Inferior parietal cortex (tissue), 1 donor: ENCODE data around the gene ARHGEF25.
"Not testable (repeated sequence)": the region's sequence is repeated elsewhere in the genome, so short reads cannot be mapped to it uniquely, and the experiment has no call there.

ENCODE experiments used
- DNase-seq: peaks from one replicate; pipeline ENCODE4 v3.0.0-alpha.2; 2016; ENCODE audit errors: extremely low spot score

Gene ARHGEF25

DNA sequence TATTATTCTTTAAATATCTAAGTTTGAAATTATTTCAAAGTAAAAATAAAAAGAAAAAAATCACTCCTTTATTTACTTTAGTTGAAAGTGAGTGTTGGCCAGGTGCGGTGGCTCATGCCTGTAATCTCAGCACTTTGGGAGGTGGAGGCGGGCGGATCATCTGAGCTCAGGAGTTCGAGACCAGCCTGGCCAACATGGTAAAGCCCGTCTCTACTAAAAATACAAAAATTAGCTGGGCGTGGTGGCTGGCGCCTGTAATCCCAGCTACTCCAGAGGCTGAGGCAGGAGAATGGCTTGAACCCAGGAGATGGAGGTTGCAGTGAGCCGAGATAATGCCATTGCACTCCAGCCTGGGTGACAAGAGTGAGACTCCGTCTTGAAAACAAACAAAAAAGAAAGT, 25.5 kb downstream of the ARHGEF25 start:
- DNase-seq = not testable (repeated sequence)

DNA sequence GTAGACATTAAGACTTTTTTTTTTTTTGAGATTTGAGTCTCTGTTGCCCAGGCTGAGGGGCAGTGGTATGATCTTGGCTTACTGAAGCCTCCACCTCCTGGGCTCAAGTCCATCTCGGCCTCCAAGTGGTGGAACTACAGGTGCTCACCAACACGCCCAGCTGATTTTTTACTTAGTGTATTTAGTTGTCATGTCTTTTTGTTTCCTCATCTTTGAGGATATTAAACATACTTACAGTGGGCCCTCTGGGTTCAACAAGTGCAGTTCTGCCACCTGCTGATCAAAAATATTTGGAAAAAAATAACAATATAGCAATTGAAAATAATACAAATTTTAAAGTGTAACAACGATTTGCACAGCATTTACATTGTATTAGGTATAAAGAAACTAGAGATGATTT, 26.1 kb downstream of the ARHGEF25 start:
- DNase-seq = no peak

DNA sequence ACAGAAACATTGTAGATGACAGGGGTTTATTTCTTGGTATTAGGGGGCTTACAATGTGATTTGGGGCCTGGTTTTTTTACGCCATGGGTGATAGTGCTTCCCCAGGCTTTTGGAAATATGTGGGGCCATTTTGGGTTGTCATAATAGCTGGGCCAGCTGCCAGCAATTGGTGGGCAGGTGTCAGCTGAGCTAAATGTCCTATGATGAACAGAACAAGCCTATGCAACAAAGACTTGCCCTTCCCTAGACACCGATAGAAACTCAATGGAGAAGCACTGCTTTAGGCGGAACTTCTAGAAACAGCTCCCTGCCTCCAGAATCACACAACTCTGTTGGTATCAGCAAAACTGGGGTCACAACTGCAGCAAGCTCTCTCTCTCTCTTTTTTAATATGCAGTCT, 26.9 kb downstream of the ARHGEF25 start:
- no peak for DNase-seq

DNA sequence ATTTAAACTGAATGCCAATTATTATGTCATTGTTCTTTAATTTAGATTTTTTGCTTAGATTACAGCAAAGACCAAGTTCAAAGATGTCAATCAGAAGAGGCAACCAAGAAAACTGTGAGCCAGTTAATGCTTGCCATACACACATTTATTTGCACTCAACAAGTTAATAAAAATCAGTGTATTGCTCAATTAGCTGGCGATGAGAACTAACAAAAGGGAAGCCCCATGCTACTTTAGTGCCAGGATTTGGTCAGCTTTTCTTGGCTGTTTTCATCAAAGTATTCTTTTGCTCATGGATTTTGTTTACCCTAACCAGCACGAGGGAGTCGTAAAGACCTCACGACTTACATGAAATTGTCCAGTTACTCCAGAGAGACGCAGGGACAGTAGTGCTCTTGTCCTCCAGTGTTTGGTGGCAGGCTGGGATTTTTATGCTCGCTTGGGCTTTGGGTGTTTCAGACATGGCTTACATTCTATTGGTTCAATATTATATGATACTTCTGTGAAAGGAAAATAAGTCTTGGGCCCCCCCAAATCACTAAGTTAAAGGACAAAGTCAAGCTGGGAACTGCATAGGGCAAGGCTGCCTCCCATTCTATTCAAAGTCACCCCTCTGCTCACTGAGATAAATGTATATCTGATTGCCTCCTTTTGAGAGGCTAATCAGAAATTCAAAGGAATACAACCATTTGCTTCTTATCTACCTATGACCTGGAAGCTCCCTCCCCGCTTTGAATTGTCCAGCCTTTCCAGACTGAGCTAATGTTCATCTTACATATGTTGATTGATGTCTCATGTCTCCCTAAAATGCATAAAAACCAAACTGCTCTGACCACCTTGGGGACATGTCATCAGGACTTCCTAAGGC, 29.2 kb downstream of the ARHGEF25 start:
- no peak for DNase-seq

DNA sequence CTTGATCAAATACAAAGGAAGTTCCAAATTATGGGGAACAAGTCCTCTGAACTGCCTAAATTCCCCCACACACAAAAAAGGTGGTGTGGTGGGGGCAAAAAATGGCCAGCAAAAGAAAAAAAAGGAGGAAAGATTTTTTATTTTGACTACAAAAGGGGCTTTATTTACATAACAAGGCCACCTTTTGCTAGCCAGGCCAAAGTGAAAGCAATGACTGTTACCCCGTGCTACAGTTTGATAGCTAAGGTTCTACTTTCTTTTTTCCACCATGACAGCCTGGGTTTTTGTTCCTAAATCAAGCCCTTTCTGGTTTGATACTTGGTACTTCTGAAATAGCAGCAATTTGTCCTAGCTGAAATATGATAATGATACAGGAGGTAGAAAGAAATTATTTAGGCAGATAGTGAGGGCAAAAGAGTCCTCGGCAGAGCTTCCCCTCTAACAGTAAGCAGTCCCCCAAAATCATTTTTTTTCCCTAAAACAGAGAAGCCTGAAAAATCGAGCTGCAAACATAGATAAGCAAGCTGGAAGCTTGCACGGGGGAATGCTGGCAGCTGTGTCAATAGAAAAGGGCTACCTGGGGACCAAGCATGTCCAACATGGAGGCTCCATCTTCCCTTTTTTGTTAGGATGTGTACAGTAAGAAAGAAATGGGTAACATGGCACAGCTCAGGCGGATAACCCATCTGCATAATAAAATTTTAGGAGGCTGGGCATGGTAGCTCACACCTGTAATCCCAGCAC, 30.6 kb downstream of the ARHGEF25 start:
- DNase-seq = no peak

DNA sequence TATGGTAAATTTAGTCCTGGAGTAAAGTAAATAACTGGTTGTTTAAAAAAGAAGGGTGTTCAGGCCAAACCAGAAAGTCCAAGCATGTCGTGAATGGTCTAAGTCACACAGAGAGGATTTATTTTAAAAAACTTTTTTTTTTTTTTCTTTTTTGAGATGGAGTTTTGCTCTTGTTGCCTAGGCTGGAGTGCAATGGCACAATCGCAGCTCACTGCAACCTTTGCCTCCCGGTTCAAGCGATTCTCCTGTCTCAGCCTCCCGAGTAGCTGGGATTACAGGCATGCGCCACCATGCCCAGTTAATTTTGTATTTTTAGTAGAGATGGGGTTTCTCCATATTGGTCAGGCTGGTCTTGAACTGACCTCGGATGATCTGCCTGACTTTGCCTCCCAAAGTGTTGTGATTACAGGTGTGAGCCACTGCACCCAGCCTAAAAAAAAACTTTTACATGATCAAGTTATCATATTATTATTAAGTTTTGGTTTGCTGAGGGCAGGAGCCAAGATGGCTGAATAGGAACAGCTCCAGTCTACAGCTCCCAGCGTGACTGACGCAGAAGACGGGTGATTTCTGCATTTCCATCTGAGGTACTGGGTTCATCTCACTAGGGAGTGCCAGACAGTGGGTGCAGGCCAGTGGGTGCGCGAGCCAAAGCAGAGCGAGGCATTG, 34.9 kb downstream of the ARHGEF25 start:
- not testable (repeated sequence) for DNase-seq

DNA sequence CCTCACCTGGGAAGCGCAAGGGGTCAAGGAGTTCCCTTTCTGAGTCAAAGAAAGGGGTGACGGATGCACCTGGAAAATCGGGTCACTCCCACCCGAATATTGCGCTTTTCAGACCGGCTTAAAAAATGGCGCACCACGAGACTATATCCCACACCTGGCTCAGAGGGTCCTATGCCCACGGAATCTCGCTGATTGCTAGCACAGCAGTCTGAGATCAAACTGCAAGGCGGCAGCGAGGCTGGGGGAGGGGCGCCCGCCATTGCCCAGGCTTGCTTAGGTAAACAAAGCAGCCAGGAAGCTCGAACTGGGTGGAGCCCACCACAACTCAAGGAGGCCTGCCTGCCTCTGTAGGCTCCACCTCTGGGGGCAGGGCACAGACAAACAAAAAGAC, 35.4 kb downstream of the ARHGEF25 start:
- DNase-seq = not testable (repeated sequence)

DNA sequence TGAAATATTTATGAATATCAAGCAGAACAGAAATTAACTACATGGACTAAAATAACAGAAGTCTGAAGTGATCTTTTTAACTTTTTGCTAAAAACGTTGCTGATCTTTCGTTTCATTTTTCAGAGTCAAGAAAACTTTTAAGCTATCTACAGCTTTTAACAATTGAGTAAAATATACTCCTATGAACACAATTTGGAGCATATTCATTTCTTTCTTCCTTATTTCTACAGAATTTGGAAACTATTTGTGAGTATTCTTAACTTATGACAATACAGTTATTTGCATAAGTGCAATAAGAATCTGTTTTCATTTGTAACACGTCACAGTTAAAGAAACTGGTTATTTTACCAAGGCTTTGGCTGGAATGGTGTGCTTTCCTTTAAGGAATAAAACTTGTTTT, 42.8 kb downstream of the ARHGEF25 start:
- DNase-seq = no peak

DNA sequence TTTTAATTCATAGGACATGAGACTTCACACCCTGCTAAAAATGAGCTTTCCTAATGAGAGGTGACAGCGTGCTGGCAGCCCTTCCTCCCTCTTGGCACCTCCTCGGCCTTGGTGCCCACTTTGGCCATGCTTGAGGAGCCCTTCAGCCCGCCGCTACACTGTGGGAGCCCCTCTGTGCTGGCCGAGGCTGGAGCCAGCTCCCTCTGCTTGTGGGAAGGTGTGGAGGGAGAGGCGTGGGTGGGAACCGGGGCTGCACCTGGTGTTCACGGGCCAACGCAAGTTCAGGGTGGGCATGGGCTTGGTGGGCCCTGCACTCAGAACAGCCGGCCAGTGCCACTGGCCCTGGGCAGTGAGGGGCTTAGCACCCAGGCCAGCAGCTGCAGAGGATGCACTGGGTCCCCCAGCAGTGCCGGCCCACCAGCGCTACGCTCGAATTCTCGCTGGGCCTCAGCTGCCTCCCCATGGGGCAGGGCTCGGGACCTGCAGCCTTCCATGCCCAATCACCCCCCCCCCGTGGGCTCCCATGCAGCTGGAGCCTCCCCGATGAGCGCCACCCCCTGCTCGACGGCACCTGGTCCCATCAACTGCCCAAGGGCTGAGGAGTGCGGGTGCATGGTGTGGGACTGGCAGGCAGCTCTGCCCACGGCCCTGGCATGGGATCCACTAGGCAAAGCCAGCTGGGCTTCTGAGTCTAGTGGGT, 44.5 kb downstream of the ARHGEF25 start:
- no peak for DNase-seq

DNA sequence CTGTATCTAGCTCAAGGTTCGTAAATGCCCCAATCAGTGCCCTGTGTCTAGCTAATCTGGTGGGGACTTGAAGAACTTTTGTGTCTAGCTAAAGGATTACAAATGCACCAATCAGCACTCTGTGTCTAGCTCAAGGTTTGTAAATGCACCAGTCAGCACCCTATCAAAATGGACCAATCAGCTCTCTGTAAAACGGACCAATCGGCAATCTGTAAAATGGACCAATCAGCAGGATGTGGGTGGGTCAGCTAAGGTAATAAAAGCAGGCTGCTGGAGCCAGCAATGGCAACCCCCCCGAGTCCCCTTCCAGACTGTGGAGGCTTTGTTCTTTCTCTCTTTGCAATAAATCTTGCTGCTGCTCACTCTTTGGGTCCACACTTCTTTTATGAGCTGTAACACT, 45.2 kb downstream of the ARHGEF25 start:
- DNase-seq = not testable (repeated sequence)

DNA sequence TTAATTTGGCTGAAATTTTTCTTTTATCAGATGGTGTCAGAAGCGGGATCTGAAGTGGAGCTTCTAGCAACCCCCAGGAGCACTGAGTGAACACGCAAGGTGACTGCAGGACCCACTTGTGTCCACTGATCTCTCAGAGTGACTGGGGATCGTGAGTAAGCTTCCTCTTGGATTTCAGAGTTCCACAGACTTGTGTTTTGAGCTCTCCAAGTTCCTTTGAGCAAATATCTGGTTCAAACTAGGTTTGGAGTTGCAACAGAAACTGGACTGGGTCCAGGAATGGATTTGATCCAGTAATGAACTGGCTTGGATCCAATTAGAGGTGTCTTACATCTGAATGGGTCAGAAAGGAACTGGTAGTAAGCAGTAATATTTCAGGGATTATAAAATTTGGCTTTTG, 46.5 kb downstream of the ARHGEF25 start:
- DNase-seq = no peak

DNA sequence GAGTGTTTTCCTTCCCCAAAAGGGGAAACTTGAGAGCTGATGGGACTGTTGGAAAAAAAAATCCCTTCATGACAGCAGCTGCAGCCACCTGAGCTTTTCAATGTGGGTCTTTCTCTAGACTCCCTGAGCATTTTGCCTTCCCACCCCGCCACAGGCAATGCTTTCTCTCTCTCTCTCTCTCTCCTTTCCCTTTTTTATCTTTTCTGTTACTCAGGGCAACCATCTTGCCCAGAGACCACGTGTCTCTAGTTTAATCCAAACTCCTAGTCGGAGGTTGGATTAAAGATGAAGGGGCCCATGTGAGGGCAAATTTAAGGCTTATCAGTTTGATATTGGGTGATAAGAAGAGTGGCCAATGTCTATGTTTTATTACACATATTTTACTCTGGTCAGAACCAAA, 47.7 kb downstream of the ARHGEF25 start:
- DNase-seq = no peak

DNA sequence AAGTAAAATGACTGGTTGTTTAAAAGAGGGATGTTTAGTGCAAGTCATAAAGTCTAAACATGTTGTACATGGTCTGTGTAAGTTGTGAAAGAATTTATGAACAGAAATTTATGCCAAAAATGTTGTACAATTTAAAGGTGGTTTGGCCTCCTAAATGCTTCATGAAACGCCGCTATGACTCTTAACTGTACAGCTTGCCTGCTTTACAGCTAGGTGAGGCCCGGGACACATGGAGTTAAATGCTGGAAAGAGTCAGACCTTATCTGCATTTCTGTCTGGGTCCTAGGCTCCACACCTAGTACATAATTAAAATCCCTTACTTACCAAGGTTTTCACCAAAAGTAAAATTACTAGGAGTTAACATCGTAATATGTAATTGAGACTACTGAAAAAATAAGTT, 50.1 kb downstream of the ARHGEF25 start:
- DNase-seq = no peak

DNA sequence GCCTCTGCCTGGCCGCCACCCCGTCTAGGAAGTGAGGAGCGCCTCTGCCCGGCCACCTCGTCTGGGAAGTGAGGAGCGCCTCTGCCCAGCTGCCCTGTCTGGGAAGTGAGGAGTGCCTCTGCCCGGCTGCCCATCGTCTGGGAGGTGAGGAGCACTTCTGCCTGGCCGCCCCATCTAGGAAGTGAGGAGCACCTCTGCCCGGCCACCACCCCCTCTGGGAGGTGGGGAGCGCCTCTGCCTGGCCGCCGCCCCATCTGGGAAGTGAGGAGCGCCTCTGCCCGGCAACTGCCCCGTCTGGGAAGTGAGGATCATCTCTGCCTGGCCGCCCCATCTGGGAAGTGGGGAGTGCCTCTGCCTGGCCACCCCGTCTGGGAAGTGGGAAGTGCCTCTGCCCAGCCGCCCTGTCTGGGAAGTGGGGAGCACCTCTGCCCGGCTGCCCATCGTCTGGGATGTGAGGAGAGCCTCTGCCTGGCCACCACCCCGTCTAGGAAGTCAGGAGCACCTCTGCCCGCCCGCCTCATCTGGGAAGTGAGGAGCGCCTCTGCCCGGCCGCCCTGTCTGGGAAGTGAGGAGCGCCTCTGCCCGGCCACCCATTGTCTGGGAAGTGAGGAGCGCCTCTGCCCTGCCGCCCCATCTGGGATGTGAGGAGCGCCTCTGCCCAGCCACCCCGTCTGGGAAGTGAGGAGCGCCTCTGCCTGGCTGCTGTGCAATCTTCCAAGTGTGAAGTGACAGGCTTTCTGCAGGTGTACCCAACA, 54.0 kb downstream of the ARHGEF25 start:
- DNase-seq = not testable (repeated sequence)
